A673 (cell line): ENCODE data around the gene DYNLT2B.

ENCODE experiments used
- CTCF ChIP-seq: fragments of 300-800, 200-600 bp; sonication (generic); conservative IDR thresholded peaks from 2 replicates; pipeline ENCODE4 v1.5.1; 2017; ENCODE audit warnings: low read depth, mild to moderate bottlenecking, antibody characterized with exemption, low read length, moderate library complexity, mixed read lengths
- EZH2 ChIP-seq: fragments of 200-600 bp; sonication (generic); IDR thresholded peaks from 2 replicates; pipeline ENCODE4 v1.6.1; 2017; ENCODE audit warnings: borderline replicate concordance, low read depth, mild to moderate bottlenecking, mixed read lengths, antibody characterized with exemption, low read length; ENCODE audit not compliant: poor library complexity, severe bottlenecking

- TF ChIP-seq CTCF (no peak), EZH2 (no peak)
Observed at GRCh38 chr3:196351541-196351940, 33.5 kb upstream of the DYNLT2B start.
